Measurements from ENCODE around the gene SRRM3.

- no peak for TF ChIP-seq CTCF (IDR thresholded peaks at IDR 0.05; ENCODE audit: low read depth, low read length, poor library complexity, severe bottlenecking)
- no peak for TF ChIP-seq EZH2phosphoT487 (IDR thresholded peaks at IDR 0.05; ENCODE audit: borderline replicate concordance, low read length)
Measured at GRCh38 chr7:76327610-76328009, 125.9 kb downstream of the SRRM3 start.
